ENCODE data around the gene ANXA2R.

DNA sequence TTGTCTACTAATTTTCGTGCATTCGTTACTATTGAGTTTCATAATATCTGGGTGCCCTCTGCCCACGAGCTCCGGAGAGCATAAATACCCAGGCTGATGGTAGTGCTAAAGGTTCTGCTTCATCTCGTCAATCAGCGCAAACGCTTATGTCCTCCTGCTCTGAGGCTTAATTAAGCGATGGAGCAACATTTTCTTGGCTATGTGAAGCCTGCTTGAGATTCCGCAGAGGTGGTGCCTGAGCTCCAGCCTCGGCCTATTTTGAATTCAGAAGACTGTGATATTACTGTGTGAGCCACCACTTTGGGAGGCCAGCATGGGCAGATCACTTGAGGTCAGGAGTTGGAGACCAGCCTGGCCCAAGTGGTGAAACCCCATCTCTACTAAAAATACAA lies 44.8 kb downstream of the ANXA2R start:
- TF ChIP-seq, protein P1, sequence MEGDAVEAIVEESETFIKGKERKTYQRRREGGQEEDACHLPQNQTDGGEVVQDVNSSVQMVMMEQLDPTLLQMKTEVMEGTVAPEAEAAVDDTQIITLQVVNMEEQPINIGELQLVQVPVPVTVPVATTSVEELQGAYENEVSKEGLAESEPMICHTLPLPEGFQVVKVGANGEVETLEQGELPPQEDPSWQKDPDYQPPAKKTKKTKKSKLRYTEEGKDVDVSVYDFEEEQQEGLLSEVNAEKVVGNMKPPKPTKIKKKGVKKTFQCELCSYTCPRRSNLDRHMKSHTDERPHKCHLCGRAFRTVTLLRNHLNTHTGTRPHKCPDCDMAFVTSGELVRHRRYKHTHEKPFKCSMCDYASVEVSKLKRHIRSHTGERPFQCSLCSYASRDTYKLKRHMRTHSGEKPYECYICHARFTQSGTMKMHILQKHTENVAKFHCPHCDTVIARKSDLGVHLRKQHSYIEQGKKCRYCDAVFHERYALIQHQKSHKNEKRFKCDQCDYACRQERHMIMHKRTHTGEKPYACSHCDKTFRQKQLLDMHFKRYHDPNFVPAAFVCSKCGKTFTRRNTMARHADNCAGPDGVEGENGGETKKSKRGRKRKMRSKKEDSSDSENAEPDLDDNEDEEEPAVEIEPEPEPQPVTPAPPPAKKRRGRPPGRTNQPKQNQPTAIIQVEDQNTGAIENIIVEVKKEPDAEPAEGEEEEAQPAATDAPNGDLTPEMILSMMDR (IDR thresholded peaks at IDR 0.05; ENCODE audit: borderline replicate concordance, extremely low read depth, low read length, poor library complexity, severe bottlenecking), result no peak
- TF ChIP-seq EZH2 (IDR thresholded peaks at IDR 0.05; ENCODE audit: borderline replicate concordance, low read depth, low read length, severe bottlenecking), result no peak
